Calu3 (cell line): ENCODE data around the gene NLN. TPM values are rescaled to one million over a fixed set of nuclear protein-coding genes. Genes with fewer than 3 reads are reported as not detected.

Experiments
- BruUV-seq: library from RNA; stranded (reverse); fragments of 400-500 nt; replicated peaks from 2 replicates; lab custom pipeline; 2021; lab: Mats Ljungman, UMichigan
- CTCF ChIA-PET: fragments of 300-600 bp; sonication (Branson Sonifier 250); formaldehyde crosslinking; loops from one replicate; lab custom pipeline; 2022; ENCODE audit warnings: antibody characterized with exemption; lab: Charles Lee
- DNase-seq: peaks from one replicate; pipeline ENCODE4 v3.0.0; 2022
- H3K27ac Mint-ChIP-seq: one replicate; pipeline ENCODE4 v1.8.0; 2022; ENCODE audit warnings: mixed read lengths; ENCODE audit not compliant: unreplicated experiment
- H3K27me3 Mint-ChIP-seq: one replicate; pipeline ENCODE4 v1.8.0; 2022; ENCODE audit warnings: mixed read lengths; ENCODE audit not compliant: unreplicated experiment
- H3K36me3 Mint-ChIP-seq: one replicate; pipeline ENCODE4 v1.8.0; 2022; ENCODE audit warnings: mild to moderate bottlenecking, moderate library complexity, mixed read lengths; ENCODE audit not compliant: insufficient read depth, unreplicated experiment
- H3K4me1 Mint-ChIP-seq: one replicate; pipeline ENCODE4 v1.8.0; 2022; ENCODE audit warnings: mild to moderate bottlenecking, low read depth, mixed read lengths; ENCODE audit not compliant: unreplicated experiment
- H3K4me3 Mint-ChIP-seq: one replicate; pipeline ENCODE4 v1.8.0; 2022; ENCODE audit warnings: mild to moderate bottlenecking, low read depth, moderate library complexity, mixed read lengths; ENCODE audit not compliant: unreplicated experiment
- H3K9me3 Mint-ChIP-seq: one replicate; pipeline ENCODE4 v1.8.0; 2022; ENCODE audit warnings: low read depth, mixed read lengths; ENCODE audit not compliant: unreplicated experiment
- CTCF ChIP-seq: fragments of 200-600 bp; IDR thresholded peaks from one replicate; pipeline ENCODE4 v1.8.0; 2022; ENCODE audit warnings: antibody characterized with exemption; ENCODE audit not compliant: unreplicated experiment
- intact Hi-C: fragments of 100-400 bp; cut with micrococcal nuclease; formaldehyde crosslinking; loops from one replicate; pipeline ENCODE4 v1.10.0; 2022; ENCODE audit not compliant: unreplicated experiment
- total RNA-seq: library from RNA; stranded (reverse); gene quantifications from 2 replicates; pipeline ENCODE4 v1.2.3, GENCODE V29; 2022

The NLN gene
- total RNA-seq, 1 experiment from 2014 or later, result 47.9 TPM

- Mint-ChIP-seq H3K27me3 (no peaks in the 10 kb centered on the region), H3K4me1 (no peaks in the 10 kb centered on the region), H3K27ac (no peak overlapping the region), H3K4me3 (no peak overlapping the region), H3K36me3 (no peaks in the 10 kb centered on the region), H3K9me3 (no peaks in the 10 kb centered on the region)
- CTCF ChIA-PET, result no interaction called here
- DNase-seq, result no peak
- no TSS peak for BruUV-seq
- intact Hi-C loops, result no loop called here
- no peak for TF ChIP-seq CTCF
These were observed 110.1 kb downstream of the NLN start for GRCh38 chr5:65832152-65832551.

DNA sequence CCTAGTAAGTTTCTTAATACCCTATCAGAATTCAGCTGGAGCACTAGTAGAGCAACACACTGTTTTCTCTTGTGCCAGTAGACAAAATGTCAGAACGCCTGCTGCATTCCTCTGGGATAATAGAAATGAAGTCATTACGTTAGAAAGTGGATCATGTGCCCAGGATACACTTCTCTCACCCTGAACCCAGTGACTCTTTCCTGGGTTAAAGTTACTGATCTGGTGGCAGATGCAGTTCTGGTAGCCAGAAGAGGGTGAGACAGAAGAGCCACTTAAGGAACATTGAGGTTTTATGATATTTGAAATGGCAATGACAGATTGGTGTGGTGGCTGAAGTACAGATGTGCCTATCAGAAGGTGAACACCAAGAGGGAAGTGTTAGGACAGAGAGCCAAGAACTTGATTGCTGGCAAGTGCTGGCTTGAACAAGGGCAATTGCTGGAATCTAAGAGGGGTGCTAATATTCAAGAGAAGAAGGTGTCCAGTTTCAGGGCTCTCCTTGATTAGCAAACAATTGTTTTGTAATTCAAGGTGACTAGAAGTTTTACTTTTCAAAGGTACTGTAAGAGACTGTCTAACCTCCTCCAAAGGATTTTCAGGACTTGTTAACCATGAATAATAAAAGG is 110.7 kb downstream of the NLN start:
- Mint-ChIP-seq H3K27ac (no peak overlapping the region), H3K9me3 (no peaks in the 10 kb centered on the region), H3K36me3 (no peaks in the 10 kb centered on the region), H3K27me3 (no peaks in the 10 kb centered on the region), H3K4me3 (no peak overlapping the region), H3K4me1 (no peaks in the 10 kb centered on the region)
- CTCF ChIA-PET, result no interaction called here
- intact Hi-C loops, result no loop called here
- DNase-seq, result no peak
- no peak for TF ChIP-seq CTCF
- no TSS peak for BruUV-seq

- H3K27me3 Mint-ChIP-seq, result no peaks in the 10 kb centered on the region
- intact Hi-C loops, result no loop called here
- no peak for TF ChIP-seq CTCF
- H3K27ac Mint-ChIP-seq, result no peak overlapping the region
- H3K4me3 Mint-ChIP-seq, result no peak overlapping the region
- DNase-seq, result no peak
- H3K9me3 Mint-ChIP-seq, result no peaks in the 10 kb centered on the region
- CTCF ChIA-PET, result no interaction called here
- BruUV-seq, result no TSS peak
- no peaks in the 10 kb centered on the region for H3K36me3 Mint-ChIP-seq
- H3K4me1 Mint-ChIP-seq, result no peaks in the 10 kb centered on the region
These were observed 111.8 kb downstream of the NLN start for GRCh38 chr5:65833780-65834179.

- intact Hi-C loops, result no loop called here
- no TSS peak for BruUV-seq
- no peaks in the 10 kb centered on the region for H3K9me3 Mint-ChIP-seq
- H3K4me1 Mint-ChIP-seq, result no peaks in the 10 kb centered on the region
- H3K4me3 Mint-ChIP-seq, result no peak overlapping the region
- H3K27ac Mint-ChIP-seq, result no peak overlapping the region
- no peaks in the 10 kb centered on the region for H3K36me3 Mint-ChIP-seq
- no peaks in the 10 kb centered on the region for H3K27me3 Mint-ChIP-seq
- no peak for TF ChIP-seq CTCF
- CTCF ChIA-PET, result no interaction called here
- no peak for DNase-seq
These were observed 112.3 kb downstream of the NLN start for GRCh38 chr5:65834306-65834705.
